ENCODE data around the gene BACH2. TPM values are rescaled to one million over a fixed set of nuclear protein-coding genes. Genes with fewer than 3 reads are reported as not detected.
"Not testable (repeated sequence)": the region's sequence is repeated elsewhere in the genome, so short reads cannot be mapped to it uniquely, and the experiment has no call there.

BACH2 gene
- total RNA-seq, 4 donors from 2014 or later: 4.2 to 9.8 (median 5.8) TPM

DNA sequence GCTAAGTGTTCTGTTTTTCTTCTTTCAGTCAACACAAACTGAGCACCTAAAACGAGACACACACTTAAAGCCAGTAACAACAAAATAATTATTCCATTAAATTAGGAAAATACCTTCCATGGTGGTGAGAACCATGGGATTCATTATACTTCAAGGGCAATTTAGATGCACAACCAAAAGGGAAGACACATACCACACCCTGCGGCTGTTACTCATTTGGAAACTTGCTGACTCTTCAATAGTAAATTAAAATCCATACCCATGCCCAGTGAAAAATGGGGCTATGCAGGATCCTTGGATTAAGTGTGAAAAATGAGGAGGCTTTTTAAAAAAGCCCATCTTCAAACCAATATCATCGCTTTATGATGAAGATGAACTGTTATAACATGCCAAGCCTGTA lies 259.7 kb downstream of the BACH2 start:
- Histone ChIP-seq H3K4me1 (peaks cover 0 to 11% (median 8%) of the 10 kb centered on the region in 4 donors), H3K27ac (replicated peaks in 1 of 4) (no peak overlapping the region), H3K27me3 (no peaks in the 10 kb centered on the region), H3K4me3 (no peak overlapping the region), H3K9me3 (no peaks in the 10 kb centered on the region), H3K36me3 (no peaks in the 10 kb centered on the region)
- no peak for DNase-seq (ENCODE audit: extremely low spot score)
- TF ChIP-seq POLR2A (IDR thresholded peaks at IDR 0.05; ENCODE audit: low read depth) (no peak), EP300 (IDR thresholded peaks at IDR 0.05) (no peak), POLR2AphosphoS5 (IDR thresholded peaks at IDR 0.05) (no peak)
- TF ChIP-seq, protein P1, sequence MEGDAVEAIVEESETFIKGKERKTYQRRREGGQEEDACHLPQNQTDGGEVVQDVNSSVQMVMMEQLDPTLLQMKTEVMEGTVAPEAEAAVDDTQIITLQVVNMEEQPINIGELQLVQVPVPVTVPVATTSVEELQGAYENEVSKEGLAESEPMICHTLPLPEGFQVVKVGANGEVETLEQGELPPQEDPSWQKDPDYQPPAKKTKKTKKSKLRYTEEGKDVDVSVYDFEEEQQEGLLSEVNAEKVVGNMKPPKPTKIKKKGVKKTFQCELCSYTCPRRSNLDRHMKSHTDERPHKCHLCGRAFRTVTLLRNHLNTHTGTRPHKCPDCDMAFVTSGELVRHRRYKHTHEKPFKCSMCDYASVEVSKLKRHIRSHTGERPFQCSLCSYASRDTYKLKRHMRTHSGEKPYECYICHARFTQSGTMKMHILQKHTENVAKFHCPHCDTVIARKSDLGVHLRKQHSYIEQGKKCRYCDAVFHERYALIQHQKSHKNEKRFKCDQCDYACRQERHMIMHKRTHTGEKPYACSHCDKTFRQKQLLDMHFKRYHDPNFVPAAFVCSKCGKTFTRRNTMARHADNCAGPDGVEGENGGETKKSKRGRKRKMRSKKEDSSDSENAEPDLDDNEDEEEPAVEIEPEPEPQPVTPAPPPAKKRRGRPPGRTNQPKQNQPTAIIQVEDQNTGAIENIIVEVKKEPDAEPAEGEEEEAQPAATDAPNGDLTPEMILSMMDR (IDR thresholded peaks at IDR 0.05): no peak
- 87% methylated on average over 3 of the region's 3 CpGs for WGBS
- intact Hi-C loops (cut with DNase I): no loop called here

GRCh38 chr6:90035047-90035723 lies 261.5 kb downstream of the BACH2 start:
- WGBS: 61% methylated on average over 3 of the region's 3 CpGs
- intact Hi-C loops (cut with DNase I): no loop called here
- H3K4me1 ChIP-seq: peaks cover 0 to 11% (median 8%) of the 10 kb centered on the region in 4 donors
- H3K36me3 ChIP-seq: no peaks in the 10 kb centered on the region
- peak overlapping the region in 2 of 4 donors; percentile 8 to 19 for H3K27ac ChIP-seq (replicated peaks in 1 of 4)
- no peaks in the 10 kb centered on the region for H3K9me3 ChIP-seq
- no peak overlapping the region for H3K4me3 ChIP-seq
- TF ChIP-seq, protein P1 (IDR thresholded peaks at IDR 0.05): no peak
- TF ChIP-seq POLR2AphosphoS5 (IDR thresholded peaks at IDR 0.05) (no peak), POLR2A (IDR thresholded peaks at IDR 0.05; ENCODE audit: low read depth) (no peak), EP300 (IDR thresholded peaks at IDR 0.05) (no peak)
- DNase-seq (ENCODE audit: extremely low spot score): no peak
- no peaks in the 10 kb centered on the region for H3K27me3 ChIP-seq

GRCh38 chr6:90033746-90034271 lies 262.8 kb downstream of the BACH2 start:
- peaks cover 0 to 11% (median 8%) of the 10 kb centered on the region in 4 donors for H3K4me1 ChIP-seq
- no peaks in the 10 kb centered on the region for H3K36me3 ChIP-seq
- no peak overlapping the region for H3K4me3 ChIP-seq
- DNase-seq (ENCODE audit: extremely low spot score): no peak
- TF ChIP-seq POLR2A (IDR thresholded peaks at IDR 0.05; ENCODE audit: low read depth) (no peak), EP300 (IDR thresholded peaks at IDR 0.05) (no peak), POLR2AphosphoS5 (IDR thresholded peaks at IDR 0.05) (no peak)
- TF ChIP-seq, protein P1 (IDR thresholded peaks at IDR 0.05): no peak
- no peak overlapping the region for H3K27ac ChIP-seq (replicated peaks in 1 of 4)
- intact Hi-C loops (cut with DNase I): no loop called here
- 57% methylated on average over 3 of the region's 3 CpGs for WGBS
- no peaks in the 10 kb centered on the region for H3K9me3 ChIP-seq
- H3K27me3 ChIP-seq: no peaks in the 10 kb centered on the region

DNA sequence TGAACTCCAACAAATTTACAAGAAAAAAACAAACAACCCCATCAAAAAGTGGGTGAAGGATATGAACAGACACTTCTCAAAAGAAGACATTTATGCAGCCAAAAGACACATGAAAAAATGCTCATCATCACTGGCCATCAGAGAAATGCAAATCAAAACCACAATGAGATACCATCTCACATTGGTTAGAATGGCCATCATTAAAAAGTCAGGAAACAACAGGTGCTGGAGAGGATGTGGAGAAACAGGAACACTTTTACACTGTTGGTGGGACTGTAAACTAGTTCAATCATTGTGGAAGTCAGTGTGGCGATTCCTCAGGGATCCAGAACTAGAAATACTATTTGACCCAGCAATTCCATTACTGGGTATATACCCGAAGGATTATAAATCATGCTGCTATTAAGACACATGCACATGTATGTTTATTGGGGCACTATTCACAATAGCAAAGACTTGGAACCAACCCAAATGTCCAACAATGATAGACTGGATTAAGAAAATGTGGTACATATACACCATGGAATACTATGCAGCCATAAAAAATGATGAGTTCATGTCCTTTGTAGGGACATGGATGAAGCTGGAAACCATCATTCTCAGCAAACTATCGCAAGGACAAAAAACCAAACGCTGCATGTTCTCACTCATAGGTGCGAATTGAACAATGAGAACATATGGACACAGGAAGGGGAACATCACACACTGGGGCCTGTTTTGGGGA lies 264.0 kb downstream of the BACH2 start:
- H3K9me3 ChIP-seq; H3K4me3 ChIP-seq; intact Hi-C loops (cut with DNase I); H3K27ac ChIP-seq (replicated peaks in 1 of 4); H3K36me3 ChIP-seq; H3K27me3 ChIP-seq; DNase-seq (ENCODE audit: extremely low spot score): not testable (repeated sequence)
- H3K4me1 ChIP-seq: peaks cover 0 to 11% (median 8%) of the 10 kb centered on the region in 4 donors
- WGBS: 70% methylated on average over 5 of the region's 5 CpGs

GRCh38 chr6:90028995-90029635 lies 267.5 kb downstream of the BACH2 start:
- no peaks in the 10 kb centered on the region for H3K9me3 ChIP-seq
- TF ChIP-seq EP300 (IDR thresholded peaks at IDR 0.05): no peak
- no peak for TF ChIP-seq POLR2AphosphoS5 (IDR thresholded peaks at IDR 0.05)
- no peak for TF ChIP-seq POLR2A (IDR thresholded peaks at IDR 0.05; ENCODE audit: low read depth)
- TF ChIP-seq, protein P1 (IDR thresholded peaks at IDR 0.05): no peak
- WGBS: 79% methylated on average over 10 of the region's 10 CpGs
- peaks cover 0 to 3% (median 0%) of the 10 kb centered on the region in 4 donors for H3K4me1 ChIP-seq
- peak; percentile 62 for DNase-seq (ENCODE audit: extremely low spot score)
- H3K4me3 ChIP-seq: no peak overlapping the region
- no peak overlapping the region for H3K27ac ChIP-seq (replicated peaks in 1 of 4)
- no peaks in the 10 kb centered on the region for H3K36me3 ChIP-seq
- intact Hi-C loops (cut with DNase I): no loop called here
- H3K27me3 ChIP-seq: no peaks in the 10 kb centered on the region
